Ureter (tissue), 1 donor: ENCODE measurements around the gene AAMP. TPM values are rescaled to one million over a fixed set of nuclear protein-coding genes. Genes with fewer than 3 reads are reported as not detected.
"Not testable (repeated sequence)": the region's sequence is repeated elsewhere in the genome, so short reads cannot be mapped to it uniquely, and the experiment has no call there.

ENCODE experiments used
- DNase-seq: peaks from one replicate; pipeline ENCODE4 v3.0.0-alpha.2; 2020; ENCODE audit warnings: low spot score
- total RNA-seq: library from RNA; stranded (reverse); gene quantifications from one replicate; pipeline ENCODE4 v1.2.4, GENCODE V29; 2023
- donor health status: DM: yes; HTN: yes; CAD: no.

Gene AAMP
- total RNA-seq, 1 donor from 2014 or later, result 82.0 TPM

DNA sequence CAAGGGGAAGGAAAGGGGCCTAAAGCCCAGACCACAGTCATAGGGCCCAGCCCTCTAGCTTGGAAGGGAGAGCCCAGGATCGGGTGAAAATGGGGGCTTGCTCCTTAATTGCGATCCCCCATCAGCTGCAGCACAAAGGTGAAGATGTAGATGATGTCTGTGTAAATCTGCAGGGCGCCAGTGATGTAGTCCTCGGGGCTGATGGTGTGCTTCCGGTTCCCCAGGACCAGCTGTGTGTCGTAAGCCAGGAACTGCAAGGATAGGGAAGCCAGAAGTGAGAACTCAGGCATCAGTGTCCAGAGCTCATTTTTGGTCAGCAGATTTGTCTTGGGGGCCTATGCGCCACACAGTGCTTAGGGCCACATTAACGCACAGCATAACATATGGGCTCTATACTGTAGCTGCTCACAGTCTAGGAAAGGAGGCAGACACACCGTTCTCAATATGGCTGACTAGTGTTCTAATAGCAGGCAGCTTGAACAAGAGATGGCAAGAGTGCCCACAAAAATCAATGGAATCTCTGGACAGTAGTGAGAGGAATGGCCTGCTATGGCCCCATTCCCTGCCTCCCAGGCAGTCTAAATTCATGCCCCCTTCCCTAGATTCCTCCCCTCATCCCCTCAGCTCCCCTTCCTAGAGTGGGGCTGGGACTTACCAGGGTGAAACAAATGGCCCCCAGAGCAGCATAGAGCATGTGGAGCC lies 5.6 kb upstream of the AAMP start:
- DNase-seq, result no peak

- DNase-seq, result no peak
Observed at GRCh38 chr2:218274586-218274985, 4.6 kb upstream of the AAMP start.

- DNase-seq, result no peak
Observed at GRCh38 chr2:218273908-218274249, 3.9 kb upstream of the AAMP start.

DNA sequence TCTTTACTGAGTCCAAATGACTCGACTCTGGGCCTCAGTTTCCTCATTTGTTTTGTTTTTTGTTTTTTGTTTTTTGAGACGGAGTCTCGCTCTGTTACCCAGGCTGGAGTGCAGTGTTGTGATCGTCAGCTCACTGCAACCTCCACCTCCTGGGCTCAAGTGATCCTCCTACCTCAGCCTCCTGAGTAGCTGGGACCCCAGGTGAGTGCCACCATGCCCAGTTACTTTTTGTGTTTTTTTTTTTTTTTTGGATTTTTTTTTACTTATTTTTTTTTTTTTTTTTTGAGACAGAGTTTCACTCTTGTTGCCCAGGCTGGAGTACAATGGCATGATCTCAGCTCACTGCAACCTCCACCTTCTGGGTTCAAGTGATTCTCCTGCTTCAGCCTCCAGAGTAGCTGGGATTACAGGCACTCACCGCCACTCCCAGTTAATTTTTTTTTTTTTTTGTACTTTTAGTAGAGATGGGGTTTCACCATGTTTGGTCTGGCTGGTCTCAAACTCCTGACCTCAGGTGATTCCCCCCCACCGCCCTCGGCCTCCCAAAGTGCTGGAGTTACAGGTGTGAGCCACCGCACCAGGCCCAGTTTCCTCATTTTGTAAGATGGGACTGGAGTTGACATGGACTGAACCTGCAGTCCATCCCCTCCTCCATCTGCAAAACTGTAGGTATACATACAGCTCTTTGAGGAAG lies 3.4 kb upstream of the AAMP start:
- not testable (repeated sequence) for DNase-seq

- DNase-seq, result peak; percentile 93
Observed at GRCh38 chr2:218272531-218273212, 2.7 kb upstream of the AAMP start.

DNA sequence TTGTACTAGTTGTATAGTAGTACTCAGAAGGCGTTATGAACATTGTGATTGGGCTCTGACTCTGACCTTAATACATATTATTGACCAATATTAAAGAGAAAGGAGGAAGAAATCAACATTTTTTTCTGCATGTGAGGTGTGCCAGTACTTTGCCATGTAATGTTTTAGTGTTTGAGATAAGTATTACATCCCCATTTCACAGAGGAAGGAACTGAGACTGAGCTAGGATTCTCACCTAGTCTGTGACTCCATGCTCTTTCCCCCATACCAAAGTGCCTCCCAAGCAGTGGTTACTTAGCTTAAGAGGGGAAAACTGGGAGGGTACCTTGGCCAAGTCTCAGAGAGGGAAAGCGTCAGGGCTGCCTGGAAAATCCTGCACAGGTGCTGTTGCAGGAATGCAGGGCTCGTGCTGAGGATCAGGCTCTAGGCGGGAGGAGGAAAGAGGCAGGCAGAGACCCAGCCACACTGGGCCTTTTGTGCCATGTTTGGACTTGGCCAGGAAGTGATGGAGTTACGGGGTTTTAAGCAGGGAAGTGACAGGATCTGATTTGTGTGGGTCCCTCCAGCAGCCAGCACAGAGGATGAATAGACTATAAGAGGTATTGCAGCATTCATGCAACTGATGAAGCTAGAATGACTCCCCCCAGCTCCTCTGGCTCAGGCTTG lies 2.1 kb upstream of the AAMP start:
- no peak for DNase-seq

DNA sequence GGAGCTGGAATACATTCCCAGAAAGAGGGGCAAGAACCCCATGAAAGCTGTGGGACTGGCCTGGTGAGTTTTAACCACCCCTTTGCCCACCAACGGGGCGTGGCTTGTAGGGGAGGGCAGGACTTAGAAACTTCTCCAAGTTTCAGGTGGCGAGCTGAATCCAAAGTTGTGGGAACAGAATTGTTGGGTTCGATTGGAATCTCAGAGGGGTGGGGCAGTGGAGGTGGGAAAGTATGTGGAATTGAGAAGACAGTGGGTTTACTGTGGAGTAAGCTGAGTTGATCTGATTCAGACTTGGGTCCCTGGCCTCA lies 1.5 kb upstream of the AAMP start:
- no peak for DNase-seq

DNA sequence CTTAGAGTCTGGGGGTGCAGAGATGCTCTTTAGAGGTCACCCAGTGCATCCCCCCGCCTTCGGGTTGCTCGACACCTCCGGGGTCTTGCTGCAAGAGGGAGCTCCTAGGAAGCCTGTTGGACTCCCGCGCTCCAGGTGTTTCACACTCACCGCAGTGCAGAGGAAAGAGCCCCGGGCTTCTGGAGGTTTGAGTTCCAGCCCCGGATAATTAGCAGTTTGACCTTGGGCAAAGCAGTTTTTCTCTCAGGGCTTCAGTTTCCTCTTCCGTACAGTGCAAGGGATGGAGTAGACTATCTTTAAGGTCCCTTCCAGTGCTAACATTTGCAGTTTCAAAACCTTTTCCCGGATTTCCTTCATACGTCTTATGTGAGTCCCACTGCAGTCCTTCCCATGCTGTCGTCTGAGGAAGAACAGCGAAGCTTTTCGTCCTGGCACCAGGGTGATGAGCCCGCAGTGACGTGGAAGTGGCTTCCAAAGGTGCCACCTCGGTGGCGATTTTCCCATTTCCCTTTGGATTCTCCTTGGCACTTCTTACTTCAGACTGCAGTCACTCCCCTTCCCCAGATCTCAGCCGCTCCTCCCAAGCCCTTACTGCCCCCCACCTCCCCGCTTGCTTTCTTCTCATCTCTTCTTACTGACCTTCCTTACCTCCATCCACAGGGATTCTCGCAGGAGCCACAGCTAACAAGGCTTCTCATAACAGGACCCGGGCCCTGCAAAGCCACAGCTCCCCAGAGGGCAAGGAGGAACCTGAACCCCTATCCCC lies 967 bp upstream of the AAMP start:
- DNase-seq, result peak; percentile 68

- DNase-seq, result no peak
Observed at GRCh38 chr2:218267259-218267658, 2.7 kb downstream of the AAMP start.

GRCh38 chr2:218266316-218266979 lies 3.5 kb downstream of the AAMP start:
- DNase-seq, result no peak

GRCh38 chr2:218265626-218266025 lies 4.3 kb downstream of the AAMP start:
- no peak for DNase-seq

DNA sequence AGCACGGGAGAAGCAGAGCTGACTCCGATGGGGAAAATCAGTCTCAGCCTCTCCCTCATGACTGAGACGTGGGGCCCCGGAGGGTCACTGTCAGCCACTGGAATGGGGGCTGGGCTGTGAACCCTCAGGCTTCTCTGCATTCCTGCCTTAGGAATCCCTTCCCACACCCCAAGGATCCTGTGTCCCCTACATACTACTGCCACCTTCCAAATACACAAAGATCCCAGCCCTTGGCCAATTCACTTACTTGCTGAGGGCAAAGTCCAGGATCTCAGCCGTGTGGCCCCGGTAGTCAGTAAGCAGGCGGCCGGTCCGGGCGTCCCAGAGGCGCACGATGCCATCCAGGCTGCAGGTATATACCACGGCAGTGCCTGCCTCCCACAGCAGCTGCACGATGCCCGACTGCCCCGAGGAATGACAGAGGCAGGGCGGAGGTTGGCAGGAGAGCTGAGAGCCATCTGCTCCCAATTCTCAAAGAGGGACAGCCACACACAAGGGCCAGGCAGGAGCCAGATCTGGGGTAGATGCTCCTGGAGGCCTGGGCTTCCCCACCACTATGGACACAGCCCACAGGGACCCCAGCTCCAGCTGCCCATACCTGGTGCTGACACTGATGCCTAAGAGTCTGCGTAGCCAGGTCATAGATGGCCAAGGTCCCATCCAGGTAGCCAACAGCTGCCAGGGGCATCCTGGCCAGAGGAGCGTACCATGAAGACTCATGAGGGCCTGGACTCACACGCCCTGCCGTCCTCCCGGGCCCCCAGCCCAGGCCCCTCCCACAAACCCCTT lies 5.0 kb downstream of the AAMP start:
- DNase-seq, result no peak

- no peak for DNase-seq
Observed at GRCh38 chr2:218263817-218264641, 5.9 kb downstream of the AAMP start.

DNA sequence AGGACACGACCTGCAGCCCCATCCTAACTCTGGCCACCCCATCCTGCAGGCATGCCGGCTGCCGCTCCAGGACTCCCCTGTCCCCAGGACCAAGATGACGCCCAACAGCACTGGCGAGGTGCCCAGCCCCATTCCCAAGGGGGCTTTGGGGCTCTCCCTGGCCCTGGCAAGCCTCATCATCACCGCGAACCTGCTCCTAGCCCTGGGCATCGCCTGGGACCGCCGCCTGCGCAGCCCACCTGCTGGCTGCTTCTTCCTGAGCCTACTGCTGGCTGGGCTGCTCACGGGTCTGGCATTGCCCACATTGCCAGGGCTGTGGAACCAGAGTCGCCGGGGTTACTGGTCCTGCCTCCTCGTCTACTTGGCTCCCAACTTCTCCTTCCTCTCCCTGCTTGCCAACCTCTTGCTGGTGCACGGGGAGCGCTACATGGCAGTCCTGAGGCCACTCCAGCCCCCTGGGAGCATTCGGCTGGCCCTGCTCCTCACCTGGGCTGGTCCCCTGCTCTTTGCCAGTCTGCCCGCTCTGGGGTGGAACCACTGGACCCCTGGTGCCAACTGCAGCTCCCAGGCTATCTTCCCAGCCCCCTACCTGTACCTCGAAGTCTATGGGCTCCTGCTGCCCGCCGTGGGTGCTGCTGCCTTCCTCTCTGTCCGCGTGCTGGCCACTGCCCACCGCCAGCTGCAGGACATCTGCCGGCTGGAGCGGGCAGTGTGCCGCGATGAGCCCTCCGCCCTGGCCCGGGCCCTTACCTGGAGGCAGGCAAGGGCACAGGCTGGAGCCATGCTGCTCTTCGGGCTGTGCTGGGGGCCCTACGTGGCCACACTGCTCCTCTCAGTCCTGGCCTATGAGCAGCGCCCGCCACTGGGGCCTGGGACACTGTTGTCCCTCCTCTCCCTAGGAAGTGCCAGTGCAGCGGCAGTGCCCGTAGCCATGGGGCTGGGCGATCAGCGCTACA lies 7.0 kb downstream of the AAMP start:
- no peak for DNase-seq

- no peak for DNase-seq
Observed at GRCh38 chr2:218262237-218262600, 7.7 kb downstream of the AAMP start.

- DNase-seq, result no peak
Observed at GRCh38 chr2:218261423-218262236, 8.3 kb downstream of the AAMP start.

- no peak for DNase-seq
Observed at GRCh38 chr2:218260742-218261422, 9.1 kb downstream of the AAMP start, which contains the start of gene GPBAR1. GPBAR1 (plus strand) TSS chr2:218261015; CDS start chr2:218262725, 1,710 bp downstream.
